Upper lobe of right lung (tissue), 1 donor: ENCODE results near the gene BTLA. TPM values are rescaled to one million over a fixed set of nuclear protein-coding genes. Genes with fewer than 3 reads are reported as not detected.
A peak's percentile ranks its signal among the peaks of the same experiment; 100 is the strongest.

Experiments used
- ATAC-seq: fragments of 200-7000 bp; cut with Tn5 transposase; one replicate; pipeline ENCODE4 v1.9.1; 2020; ENCODE audit warnings: mild to moderate bottlenecking, moderate library complexity
- DNase-seq: peaks from one replicate; pipeline ENCODE4 v3.0.0-alpha.2; 2020
- H3K27ac ChIP-seq: fragments of 200-600 bp; one replicate; pipeline ENCODE4 v1.8.0; 2022
- H3K27me3 ChIP-seq: fragments of 200-600 bp; one replicate; pipeline ENCODE4 v1.8.0; 2022; ENCODE audit warnings: mild to moderate bottlenecking
- H3K36me3 ChIP-seq: fragments of 200-600 bp; one replicate; pipeline ENCODE4 v1.8.0; 2022
- H3K4me1 ChIP-seq: fragments of 200-600 bp; one replicate; pipeline ENCODE4 v1.8.0; 2022
- H3K4me3 ChIP-seq: fragments of 200-600 bp; one replicate; pipeline ENCODE4 v1.8.0; 2022; ENCODE audit warnings: mild to moderate bottlenecking
- H3K9me3 ChIP-seq: fragments of 200-600 bp; one replicate; pipeline ENCODE4 v1.8.0; 2022
- intact Hi-C: fragments of 100-400 bp; cut with DNase I; formaldehyde crosslinking; loops from one replicate; pipeline ENCODE4 v1.11.0; 2022
- total RNA-seq: library from RNA; stranded (reverse); fragmentation: NEBNext Ultra II Directional; extraction: Animal tissue kit (Norgen Biotek cat#: 25700); gene quantifications from one replicate; pipeline ENCODE4 v1.2.1, GENCODE V29; 2021
- TF ChIP-seq, protein P1 (sequence below): fragments of 200-600 bp; IDR thresholded peaks from one replicate; pipeline ENCODE4 v1.8.0; 2022; ENCODE audit warnings: antibody characterized with exemption
- donor health status: DM: no; HTN: yes; CAD: no; lungs with severe emphysema.

Gene BTLA
- total RNA-seq, 1 donor from 2014 or later, result 0.78 TPM

DNA sequence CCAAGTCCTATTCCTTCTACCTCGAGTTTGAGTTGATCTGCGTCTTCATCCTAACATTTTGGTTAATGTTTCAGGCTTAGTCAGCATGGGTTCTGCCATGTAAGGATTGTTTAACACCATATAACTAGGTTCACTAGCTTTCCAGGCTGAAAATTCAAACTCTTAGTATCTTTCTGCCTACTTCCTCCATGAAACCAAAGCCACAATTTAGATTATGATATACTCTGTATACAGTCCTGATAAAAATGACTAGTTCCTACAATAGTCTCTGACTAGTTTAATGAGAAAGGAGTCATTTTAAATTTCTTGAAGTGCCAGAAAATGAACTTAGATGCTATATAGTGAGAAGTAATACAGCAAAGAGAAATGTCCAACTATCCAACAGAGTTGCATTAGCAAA lies 6.6 kb upstream of the BTLA start:
- intact Hi-C loops, result no loop called here

DNA sequence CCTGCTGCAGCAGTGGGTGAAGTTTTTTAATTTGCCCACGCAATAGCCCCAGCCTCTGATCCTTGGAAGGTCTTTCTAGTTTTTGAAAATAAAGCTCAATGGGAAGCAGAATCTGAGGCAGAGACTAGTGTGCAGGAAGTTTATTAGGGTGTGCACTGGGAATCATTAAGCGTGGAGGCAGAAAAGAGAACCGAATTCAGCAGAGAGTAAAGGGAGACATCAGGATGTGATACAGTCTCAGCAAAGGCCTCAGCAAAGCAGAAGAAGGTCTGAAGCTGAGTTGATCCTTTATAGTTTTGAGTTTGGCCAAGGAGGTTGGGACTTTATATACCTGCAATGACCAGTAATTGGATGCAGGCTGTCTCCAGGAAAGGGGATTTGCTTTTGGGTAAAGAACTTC lies 4.9 kb upstream of the BTLA start:
- no peaks in the 10 kb centered on the region for H3K36me3 ChIP-seq
- no peaks in the 10 kb centered on the region for H3K4me1 ChIP-seq
- DNase-seq (no peak), ATAC-seq (no peak)
- no peak overlapping the region for H3K27ac ChIP-seq
- TF ChIP-seq, protein P1, sequence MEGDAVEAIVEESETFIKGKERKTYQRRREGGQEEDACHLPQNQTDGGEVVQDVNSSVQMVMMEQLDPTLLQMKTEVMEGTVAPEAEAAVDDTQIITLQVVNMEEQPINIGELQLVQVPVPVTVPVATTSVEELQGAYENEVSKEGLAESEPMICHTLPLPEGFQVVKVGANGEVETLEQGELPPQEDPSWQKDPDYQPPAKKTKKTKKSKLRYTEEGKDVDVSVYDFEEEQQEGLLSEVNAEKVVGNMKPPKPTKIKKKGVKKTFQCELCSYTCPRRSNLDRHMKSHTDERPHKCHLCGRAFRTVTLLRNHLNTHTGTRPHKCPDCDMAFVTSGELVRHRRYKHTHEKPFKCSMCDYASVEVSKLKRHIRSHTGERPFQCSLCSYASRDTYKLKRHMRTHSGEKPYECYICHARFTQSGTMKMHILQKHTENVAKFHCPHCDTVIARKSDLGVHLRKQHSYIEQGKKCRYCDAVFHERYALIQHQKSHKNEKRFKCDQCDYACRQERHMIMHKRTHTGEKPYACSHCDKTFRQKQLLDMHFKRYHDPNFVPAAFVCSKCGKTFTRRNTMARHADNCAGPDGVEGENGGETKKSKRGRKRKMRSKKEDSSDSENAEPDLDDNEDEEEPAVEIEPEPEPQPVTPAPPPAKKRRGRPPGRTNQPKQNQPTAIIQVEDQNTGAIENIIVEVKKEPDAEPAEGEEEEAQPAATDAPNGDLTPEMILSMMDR, result no peak
- no peaks in the 10 kb centered on the region for H3K27me3 ChIP-seq
- intact Hi-C loops, result no loop called here
- H3K4me3 ChIP-seq, result no peak overlapping the region
- no peaks in the 10 kb centered on the region for H3K9me3 ChIP-seq

More for the DNA sequence above, 6.6 kb upstream of the BTLA start:
- H3K27ac ChIP-seq, result no peak overlapping the region
- TF ChIP-seq, protein P1, result no peak
- no peaks in the 10 kb centered on the region for H3K27me3 ChIP-seq
- no peak for DNase-seq
- no peak overlapping the region for H3K4me3 ChIP-seq
- ATAC-seq, result no peak
- H3K9me3 ChIP-seq, result no peaks in the 10 kb centered on the region
- H3K36me3 ChIP-seq, result no peaks in the 10 kb centered on the region
- H3K4me1 ChIP-seq, result no peaks in the 10 kb centered on the region

DNA sequence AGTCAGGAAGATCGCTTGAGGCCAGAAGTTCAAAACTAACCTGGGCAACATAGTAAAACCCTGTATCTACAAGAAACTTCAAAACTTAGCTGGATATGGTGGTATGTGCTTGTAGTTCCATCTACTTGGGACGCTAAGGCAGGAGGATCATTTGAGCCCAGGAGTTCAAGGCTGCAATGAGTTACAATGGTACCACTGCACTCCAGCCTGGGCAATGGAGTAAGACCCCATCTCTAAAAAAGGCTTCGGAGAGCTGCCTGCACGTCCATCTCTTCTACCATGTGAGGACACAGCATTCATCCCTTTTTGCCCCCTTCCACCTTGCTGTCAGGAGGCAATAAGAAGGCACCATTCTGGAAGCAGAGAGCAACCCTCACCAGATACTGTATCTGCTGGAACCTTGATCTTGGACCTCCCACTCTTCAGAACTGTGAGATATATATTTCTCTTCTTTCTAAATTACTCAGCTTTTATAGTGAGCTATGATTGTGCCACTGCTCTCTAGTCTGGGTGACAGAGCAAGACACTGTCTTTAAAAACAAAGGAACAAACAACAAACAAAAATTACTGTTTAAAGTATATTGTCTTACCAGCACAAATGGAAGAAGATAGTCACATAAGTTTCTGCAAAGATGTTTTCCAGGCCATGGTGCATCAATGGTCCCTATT lies 4.2 kb upstream of the BTLA start:
- Histone ChIP-seq H3K27me3 (no peaks in the 10 kb centered on the region), H3K9me3 (no peaks in the 10 kb centered on the region), H3K4me3 (no peak overlapping the region), H3K27ac (no peak overlapping the region), H3K4me1 (no peaks in the 10 kb centered on the region), H3K36me3 (no peaks in the 10 kb centered on the region)
- intact Hi-C loops, result no loop called here
- DNase-seq, result no peak
- ATAC-seq, result no peak
- TF ChIP-seq, protein P1, result no peak

DNA sequence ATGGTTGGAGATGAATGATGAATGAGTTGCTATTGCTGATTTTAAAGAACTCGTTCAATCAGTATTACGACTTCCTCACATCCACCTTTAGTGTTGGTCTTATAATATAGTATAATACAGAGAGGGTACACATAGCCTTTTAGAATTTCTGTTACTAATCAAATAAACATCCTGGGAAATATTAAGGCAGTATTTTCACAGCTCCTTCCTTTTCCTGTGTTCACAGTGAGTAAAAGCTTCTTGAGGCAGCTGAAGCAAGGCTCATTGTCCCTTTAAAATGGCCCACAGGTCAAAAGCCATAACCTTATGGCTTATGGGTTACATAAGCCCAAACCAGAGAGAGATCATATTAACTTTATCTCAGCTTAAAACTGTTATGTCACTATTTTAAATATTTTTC lies 1.3 kb upstream of the BTLA start:
- DNase-seq (no peak), ATAC-seq (no peak)
- no peaks in the 10 kb centered on the region for H3K36me3 ChIP-seq
- TF ChIP-seq, protein P1, result no peak
- H3K27ac ChIP-seq, result no peak overlapping the region
- no peaks in the 10 kb centered on the region for H3K27me3 ChIP-seq
- H3K4me3 ChIP-seq, result no peak overlapping the region
- no peaks in the 10 kb centered on the region for H3K4me1 ChIP-seq
- intact Hi-C loops, result no loop called here
- no peaks in the 10 kb centered on the region for H3K9me3 ChIP-seq

DNA sequence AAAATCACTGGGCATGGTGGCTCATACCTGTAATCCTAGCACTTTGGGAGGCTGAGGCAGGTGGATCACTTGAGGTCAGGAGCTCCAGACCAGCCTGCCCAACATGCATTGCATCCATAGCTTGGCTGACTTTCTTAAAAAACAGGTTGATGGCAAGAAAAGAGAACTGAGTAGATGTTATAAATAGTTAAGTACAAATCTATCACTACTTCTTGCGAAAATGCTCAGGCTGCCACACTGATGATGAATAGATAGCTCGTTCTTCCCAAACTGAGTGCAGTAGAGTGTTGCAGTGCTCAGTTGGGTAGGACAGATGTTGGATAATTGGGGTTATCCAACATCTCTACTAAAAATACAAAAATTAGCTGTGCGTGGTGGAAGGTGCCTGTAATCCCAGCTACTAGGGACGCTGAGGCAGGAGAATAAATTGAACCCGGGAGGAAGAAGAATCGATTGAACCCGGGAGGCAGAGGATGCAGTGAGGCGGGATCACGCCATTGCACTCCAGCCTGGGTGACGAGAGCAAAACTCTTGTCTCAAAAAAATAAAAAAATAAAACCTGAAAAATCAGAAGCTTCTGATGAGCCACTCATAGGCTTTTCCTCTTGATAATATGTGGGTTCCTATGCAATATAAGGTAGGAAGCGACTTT lies 1.2 kb downstream of the BTLA start:
- ATAC-seq (no peak), DNase-seq (no peak)
- no peaks in the 10 kb centered on the region for H3K9me3 ChIP-seq
- H3K27ac ChIP-seq, result no peak overlapping the region
- H3K36me3 ChIP-seq, result no peaks in the 10 kb centered on the region
- TF ChIP-seq, protein P1, result no peak
- no peaks in the 10 kb centered on the region for H3K4me1 ChIP-seq
- peak overlapping the region; percentile 5 for H3K4me3 ChIP-seq
- intact Hi-C loops, result no loop called here
- H3K27me3 ChIP-seq, result no peaks in the 10 kb centered on the region
